Mesothelial cell of epicardium (in vitro differentiated cells): ENCODE data around the gene PAQR4. TPM values are rescaled to one million over a fixed set of nuclear protein-coding genes. Genes with fewer than 3 reads are reported as not detected.

Source experiments
- DNase-seq, 2 experiments: peaks; one replicate each; pipeline ENCODE4 v3.0.0; 2021; ENCODE audit warnings: low spot score in 2 of 2; ENCODE audit not compliant: unreplicated experiment in 2 of 2
- H3K27ac Mint-ChIP-seq: 2 replicates; pipeline ENCODE4 v1.8.0; 2021; ENCODE audit warnings: mixed read lengths
- H3K27me3 Mint-ChIP-seq: 2 replicates; pipeline ENCODE4 v1.8.0; 2021; ENCODE audit warnings: low read depth, mixed read lengths
- H3K36me3 Mint-ChIP-seq: 2 replicates; pipeline ENCODE4 v1.8.0; 2021; ENCODE audit warnings: mixed read lengths
- H3K4me1 Mint-ChIP-seq: 2 replicates; pipeline ENCODE4 v1.8.0; 2021; ENCODE audit warnings: mixed read lengths
- H3K4me3 Mint-ChIP-seq: 2 replicates; pipeline ENCODE4 v1.8.0; 2021; ENCODE audit warnings: mild to moderate bottlenecking, moderate library complexity, mixed read lengths
- H3K9me3 Mint-ChIP-seq: 2 replicates; pipeline ENCODE4 v1.8.0; 2021; ENCODE audit warnings: mixed read lengths
- CTCF ChIP-seq: fragments of 200-600 bp; sonication (generic); IDR thresholded peaks from one replicate; pipeline ENCODE4 v1.5.0; 2021; ENCODE audit warnings: antibody characterized with exemption; ENCODE audit not compliant: unreplicated experiment
- total RNA-seq: library from RNA; stranded (reverse); gene quantifications from 3 replicates; pipeline ENCODE4 v1.2.1, GENCODE V29; 2021

PAQR4 gene
- total RNA-seq, 1 donor from 2014 or later: 10.1 TPM

- no peaks in the 10 kb centered on the region for H3K9me3 Mint-ChIP-seq
- H3K27me3 Mint-ChIP-seq: peaks cover 18% of the 10 kb centered on the region
- peaks cover 46% of the 10 kb centered on the region for H3K4me1 Mint-ChIP-seq
These were observed 52.5 kb downstream of the PAQR4 start for GRCh38 chr16:3021449-3022207.

GRCh38 chr16:3022208-3022683 is 53.1 kb downstream of the PAQR4 start:
- H3K9me3 Mint-ChIP-seq: no peaks in the 10 kb centered on the region
- DNase-seq: peak; percentile 73 to 87
- H3K27me3 Mint-ChIP-seq: peaks cover 13% of the 10 kb centered on the region
- no peak for TF ChIP-seq CTCF
- peaks cover 41% of the 10 kb centered on the region for H3K4me1 Mint-ChIP-seq
- H3K36me3 Mint-ChIP-seq: peaks cover 11% of the 10 kb centered on the region
- peak overlapping the region; percentile 84 for H3K4me3 Mint-ChIP-seq
- peak overlapping the region; percentile 99 for H3K27ac Mint-ChIP-seq

More at GRCh38 chr16:3021449-3022207, 52.5 kb downstream of the PAQR4 start:
- H3K36me3 Mint-ChIP-seq: peaks cover 6% of the 10 kb centered on the region
- peak in 1 of 2 experiments; percentile 76 for DNase-seq
- no peak for TF ChIP-seq CTCF
- H3K4me3 Mint-ChIP-seq: peak overlapping the region; percentile 84
- H3K27ac Mint-ChIP-seq: peak overlapping the region; percentile 99

- DNase-seq: no peak
- Mint-ChIP-seq H3K4me3 (peak overlapping the region; percentile 84), H3K9me3 (no peaks in the 10 kb centered on the region), H3K4me1 (peaks cover 41% of the 10 kb centered on the region), H3K27ac (peak overlapping the region; percentile 99), H3K27me3 (peaks cover 12% of the 10 kb centered on the region), H3K36me3 (peaks cover 11% of the 10 kb centered on the region)
- TF ChIP-seq CTCF: no peak
These were observed 53.7 kb downstream of the PAQR4 start for GRCh38 chr16:3022684-3023414.

Other genes with a start within 250 kb of the PAQR4 start
- gene PRSS27, start 249.1 kb upstream of the PAQR4 start, total RNA-seq: 7.5 to 7.7 TPM (median 7.6 TPM) in 3 replicates
- 832 to 854 TPM (median 837 TPM) in 3 replicates for gene SRRM2, start 216.7 kb upstream of the PAQR4 start, total RNA-seq
- gene ELOB, start 192.1 kb upstream of the PAQR4 start, total RNA-seq: 192 to 200 TPM (median 195 TPM) in 3 replicates
- not detected in 3 replicates for gene PRSS33, start 181.8 kb upstream of the PAQR4 start, total RNA-seq
- not detected in 3 replicates for gene PRSS41, start 170.9 kb upstream of the PAQR4 start, total RNA-seq
- gene PRSS21, start 152.1 kb upstream of the PAQR4 start, total RNA-seq: not detected in 3 replicates
- gene ZG16B, start 139.0 kb upstream of the PAQR4 start, total RNA-seq: 0.51 to 1.5 TPM (median 0.70 TPM) in 3 replicates
- 22.8 to 25.1 TPM (median 24.9 TPM) in 3 replicates for gene PRSS22, start 111.2 kb upstream of the PAQR4 start, total RNA-seq
- gene FLYWCH2, start 86.1 kb upstream of the PAQR4 start, total RNA-seq: 26.3 to 28.6 TPM (median 28.3 TPM) in 3 replicates
- gene FLYWCH1, start 57.4 kb upstream of the PAQR4 start, total RNA-seq: 25.9 to 29.4 TPM (median 29.0 TPM) in 3 replicates
- 27.3 to 30.5 TPM (median 29.1 TPM) in 3 replicates for gene KREMEN2, start 5.1 kb upstream of the PAQR4 start, total RNA-seq
- gene PKMYT1, start 11.1 kb downstream of the PAQR4 start, total RNA-seq: 21.1 to 22.0 TPM (median 21.8 TPM) in 3 replicates
- gene CLDN9, start 43.6 kb downstream of the PAQR4 start, total RNA-seq: 5.4 to 5.7 TPM (median 5.4 TPM) in 3 replicates
- gene CLDN6, start 48.8 kb downstream of the PAQR4 start, total RNA-seq: 257 to 267 TPM (median 260 TPM) in 3 replicates
- 44.6 to 45.5 TPM (median 45.1 TPM) in 3 replicates for gene TNFRSF12A, start 51.0 kb downstream of the PAQR4 start, total RNA-seq
- 64.0 to 68.5 TPM (median 65.7 TPM) in 3 replicates for gene HCFC1R1, start 54.6 kb downstream of the PAQR4 start, total RNA-seq
- gene THOC6, start 54.7 kb downstream of the PAQR4 start, total RNA-seq: 59.8 to 62.4 TPM (median 60.2 TPM) in 3 replicates
- gene BICDL2, start 67.6 kb downstream of the PAQR4 start, total RNA-seq: 4.5 to 5.8 TPM (median 5.1 TPM) in 3 replicates
- 0.09 to 0.16 TPM (median 0.11 TPM) in 3 replicates for gene MMP25, start 77.2 kb downstream of the PAQR4 start, total RNA-seq
- 4.9 to 6.0 TPM (median 5.5 TPM) in 3 replicates for gene IL32, start 96.3 kb downstream of the PAQR4 start, total RNA-seq
- gene ZSCAN10, start 129.9 kb downstream of the PAQR4 start, total RNA-seq: 0.09 to 0.42 TPM in 2 of 3 replicates, not detected in the other
- 15.4 to 16.7 TPM (median 16.0 TPM) in 3 replicates for gene ZNF205, start 143.2 kb downstream of the PAQR4 start, total RNA-seq
- 12.2 to 13.4 TPM (median 12.7 TPM) in 3 replicates for gene ZNF213, start 165.7 kb downstream of the PAQR4 start, total RNA-seq
- not detected in 3 replicates for gene OR1F1, start 218.9 kb downstream of the PAQR4 start, total RNA-seq